Activated CD8-positive, alpha-beta memory T cell treated with anti-CD3 and anti-CD28 coated beads, Interleukin-2, amount 50 U/mL, for 1 hour (primary cell): ENCODE data around the gene SLC2A8.

ENCODE experiments used
- DNase-seq: peaks from one replicate; pipeline ENCODE4 v3.0.0-alpha.2; 2020; ENCODE audit errors: extremely low read depth

SLC2A8 gene

DNA sequence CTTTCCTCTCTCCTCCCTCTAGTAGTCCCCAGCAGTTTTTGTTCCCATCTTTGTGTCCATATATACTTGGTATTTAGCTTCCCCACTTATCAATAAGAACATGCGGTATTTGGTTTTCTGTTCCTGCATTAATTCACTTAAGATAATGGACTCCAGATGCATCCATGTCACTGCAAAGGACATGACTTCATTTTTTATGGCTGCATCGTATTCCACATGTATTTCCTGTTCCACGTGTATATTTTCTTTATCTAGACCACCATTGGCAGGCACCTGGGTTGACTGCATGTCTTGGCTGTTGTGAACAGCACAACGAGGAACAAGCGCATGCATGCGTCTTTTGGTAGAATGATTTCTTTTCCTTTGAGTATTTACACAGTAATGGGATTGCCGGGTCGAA lies 33.4 kb downstream of the SLC2A8 start:
- no peak for DNase-seq

DNA sequence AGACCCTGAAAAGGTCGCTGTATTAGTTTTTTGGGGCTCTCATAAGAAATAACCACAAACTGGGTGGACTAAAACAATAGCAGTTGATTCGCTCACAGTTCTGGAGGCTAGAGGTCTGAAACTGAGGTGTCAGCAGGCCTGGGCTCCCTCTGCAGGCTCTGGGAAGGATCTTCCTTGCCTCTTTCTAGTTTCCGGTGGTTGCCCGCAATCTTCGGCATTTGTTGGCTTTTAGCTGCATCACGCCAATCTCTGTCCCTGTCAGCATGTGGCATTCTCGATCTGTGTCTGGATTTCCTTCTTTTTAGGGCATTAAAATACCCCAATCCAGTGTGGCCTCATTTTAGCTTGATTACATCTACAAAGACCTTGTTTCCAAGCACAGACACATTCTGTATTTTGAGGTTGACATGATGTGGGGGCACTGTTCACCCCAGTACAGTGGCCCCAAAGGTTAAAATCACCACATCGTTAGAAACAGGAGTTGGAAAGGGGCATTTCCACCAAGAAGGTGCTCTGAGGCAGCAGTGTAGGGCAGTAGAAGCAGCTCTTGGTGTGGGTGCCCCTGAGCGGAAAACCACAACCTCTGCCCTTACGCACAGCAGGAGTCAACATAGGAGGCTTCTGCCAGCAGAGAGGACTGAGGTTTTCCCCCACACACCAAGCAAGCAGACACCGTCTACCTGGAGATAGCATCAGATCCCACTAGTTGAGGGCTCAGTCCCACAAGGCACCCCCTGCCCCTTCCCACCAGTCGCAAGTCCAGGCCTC lies 40.7 kb downstream of the SLC2A8 start:
- no peak for DNase-seq

DNA sequence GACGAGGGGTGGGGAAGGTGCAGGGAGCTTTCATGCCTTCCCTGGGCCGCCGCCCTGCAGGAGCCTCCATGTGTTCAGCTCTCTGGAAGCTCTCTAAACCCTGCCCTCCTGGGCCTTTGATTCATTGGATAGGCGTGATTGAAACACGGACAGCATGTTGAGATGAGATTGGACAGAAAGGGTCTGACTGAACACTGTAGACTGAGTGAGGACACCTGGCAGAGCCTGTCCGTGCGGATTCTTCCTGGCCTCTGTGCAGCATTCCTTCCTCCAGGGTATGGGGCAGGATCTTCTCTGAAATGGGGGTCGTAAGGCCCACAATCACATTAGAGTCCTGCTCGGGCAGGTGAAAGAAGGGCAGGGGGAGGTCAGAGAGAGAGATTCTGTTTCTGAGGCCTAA lies 41.4 kb downstream of the SLC2A8 start:
- no peak for DNase-seq

DNA sequence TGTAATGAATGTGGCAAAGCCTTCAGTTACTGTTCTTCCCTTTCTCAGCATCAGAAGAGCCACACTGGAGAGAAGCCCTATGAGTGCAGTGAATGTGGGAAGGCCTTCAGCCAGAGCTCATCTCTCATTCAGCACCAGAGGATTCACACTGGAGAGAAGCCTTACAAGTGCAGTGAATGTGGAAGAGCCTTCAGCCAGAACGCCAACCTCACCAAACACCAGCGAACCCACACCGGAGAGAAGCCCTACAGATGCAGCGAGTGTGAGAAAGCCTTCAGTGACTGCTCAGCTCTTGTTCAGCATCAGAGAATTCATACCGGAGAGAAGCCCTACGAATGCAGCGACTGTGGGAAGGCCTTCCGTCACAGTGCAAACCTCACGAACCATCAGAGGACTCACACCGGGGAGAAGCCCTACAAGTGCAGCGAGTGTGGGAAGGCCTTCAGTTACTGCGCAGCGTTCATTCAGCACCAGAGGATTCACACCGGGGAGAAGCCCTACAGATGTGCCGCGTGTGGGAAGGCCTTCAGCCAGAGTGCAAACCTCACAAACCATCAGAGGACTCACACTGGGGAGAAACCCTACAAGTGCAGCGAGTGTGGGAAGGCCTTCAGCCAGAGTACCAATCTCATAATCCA lies 47.4 kb downstream of the SLC2A8 start:
- no peak for DNase-seq

DNA sequence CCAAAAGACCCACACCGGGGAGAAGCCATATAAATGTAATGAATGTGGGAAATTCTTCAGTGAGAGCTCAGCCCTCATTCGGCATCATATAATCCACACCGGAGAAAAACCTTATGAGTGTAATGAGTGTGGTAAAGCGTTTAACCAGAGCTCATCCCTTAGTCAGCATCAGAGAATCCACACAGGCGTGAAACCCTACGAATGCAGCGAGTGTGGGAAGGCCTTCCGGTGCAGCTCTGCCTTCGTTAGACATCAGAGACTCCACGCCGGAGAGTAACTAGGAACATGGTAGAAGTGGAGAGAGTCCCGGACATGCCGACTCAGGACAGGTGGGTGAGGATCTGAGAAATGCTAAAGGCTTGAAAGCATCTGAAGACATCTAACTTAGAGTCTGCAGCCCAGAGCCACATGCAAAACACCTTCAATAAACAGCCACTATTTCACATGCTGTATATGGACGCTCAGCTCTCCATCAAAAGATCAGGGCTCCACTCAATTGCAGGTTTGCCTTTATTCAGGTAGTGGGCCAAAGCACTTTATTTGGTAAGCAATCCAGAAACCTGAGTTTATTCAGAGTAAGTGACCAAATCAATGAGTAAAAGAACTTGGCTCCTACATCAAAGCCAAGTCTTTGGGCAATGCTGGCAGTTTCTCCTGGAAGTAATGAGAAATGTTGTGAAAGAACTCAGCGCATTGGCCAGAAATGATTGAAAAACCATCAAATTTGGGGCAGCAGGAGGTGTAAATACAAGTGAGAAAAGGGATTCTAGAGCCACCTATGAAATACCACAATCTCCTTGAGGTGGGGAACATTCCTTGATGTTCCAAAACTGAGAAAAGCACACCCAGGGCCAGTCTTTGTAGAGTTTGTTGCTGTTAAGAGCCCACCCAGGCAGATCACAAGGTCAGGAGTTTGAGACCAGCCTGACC lies 48.2 kb downstream of the SLC2A8 start:
- no peak for DNase-seq

DNA sequence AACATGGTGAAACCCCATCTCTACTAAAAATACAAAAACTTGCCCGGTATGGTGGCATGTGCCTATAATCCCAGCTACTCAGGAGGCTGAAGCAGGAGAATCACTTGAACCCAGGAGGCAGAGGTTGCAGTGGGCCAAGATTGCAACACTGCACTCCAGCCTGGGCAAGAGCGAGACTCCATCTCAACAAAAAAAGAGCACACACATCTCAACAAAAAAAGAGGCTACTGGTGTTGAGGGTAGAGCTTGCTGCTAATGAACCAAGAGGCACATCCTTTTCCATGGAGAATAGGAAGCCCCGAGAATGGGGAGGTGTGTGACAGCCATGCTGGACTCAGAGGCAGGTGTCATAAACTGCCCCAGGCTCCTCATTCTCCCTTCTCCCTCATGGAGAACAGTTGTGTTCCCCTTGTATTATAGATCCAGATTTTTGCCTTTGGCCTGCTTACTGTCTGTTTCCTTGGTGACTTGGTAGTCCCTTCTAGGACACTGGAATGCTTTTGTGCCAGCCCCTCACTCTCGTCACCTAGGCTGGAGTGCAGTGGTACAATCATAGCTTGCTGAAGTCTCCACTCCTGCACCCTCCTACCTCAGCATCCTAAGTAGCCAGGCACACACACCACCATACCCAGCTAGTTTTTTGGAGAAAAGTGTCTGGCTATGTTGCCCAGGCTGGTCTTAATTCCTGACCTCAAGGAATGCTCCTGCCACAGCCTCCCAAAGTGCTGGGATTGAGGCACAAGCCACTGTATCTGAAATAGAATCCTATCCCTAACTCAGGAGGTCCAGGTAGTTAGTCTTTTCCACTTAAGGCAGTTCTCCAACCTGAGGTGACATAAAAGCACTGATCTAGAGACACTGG lies 49.1 kb downstream of the SLC2A8 start:
- DNase-seq: no peak

DNA sequence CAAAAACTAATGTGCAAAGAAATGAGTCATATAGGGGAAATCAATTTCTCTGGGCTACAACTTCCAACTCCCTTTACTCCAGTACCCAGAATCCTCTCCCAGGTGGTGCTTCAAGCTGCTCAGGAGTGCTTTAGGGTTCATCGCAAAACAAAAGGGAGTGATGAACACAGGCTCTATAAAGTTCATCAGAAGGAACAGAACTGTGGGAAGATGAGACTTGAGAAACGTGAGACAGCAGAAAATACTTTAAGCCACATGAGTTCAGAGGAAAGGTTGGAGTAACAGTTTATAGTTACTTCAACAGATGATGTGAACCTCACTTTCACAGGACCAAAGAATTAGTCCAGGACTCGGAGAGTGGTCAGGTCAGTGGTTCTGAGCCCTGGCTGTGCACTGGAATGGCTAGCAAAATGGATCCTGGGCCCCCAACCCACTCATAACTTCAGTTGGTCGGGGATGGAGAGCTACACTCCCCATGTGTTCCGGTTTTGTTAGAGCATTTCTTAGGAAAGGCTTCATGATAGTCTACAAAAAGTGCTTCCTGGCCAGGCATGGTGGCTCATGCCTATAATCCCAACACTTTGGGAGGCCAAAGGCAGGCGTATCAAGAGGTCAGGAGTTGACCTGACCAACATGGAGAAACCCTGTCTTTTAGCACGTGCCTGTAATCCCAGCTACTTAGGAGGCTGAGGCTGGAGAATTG lies 49.9 kb downstream of the SLC2A8 start:
- no peak for DNase-seq

DNA sequence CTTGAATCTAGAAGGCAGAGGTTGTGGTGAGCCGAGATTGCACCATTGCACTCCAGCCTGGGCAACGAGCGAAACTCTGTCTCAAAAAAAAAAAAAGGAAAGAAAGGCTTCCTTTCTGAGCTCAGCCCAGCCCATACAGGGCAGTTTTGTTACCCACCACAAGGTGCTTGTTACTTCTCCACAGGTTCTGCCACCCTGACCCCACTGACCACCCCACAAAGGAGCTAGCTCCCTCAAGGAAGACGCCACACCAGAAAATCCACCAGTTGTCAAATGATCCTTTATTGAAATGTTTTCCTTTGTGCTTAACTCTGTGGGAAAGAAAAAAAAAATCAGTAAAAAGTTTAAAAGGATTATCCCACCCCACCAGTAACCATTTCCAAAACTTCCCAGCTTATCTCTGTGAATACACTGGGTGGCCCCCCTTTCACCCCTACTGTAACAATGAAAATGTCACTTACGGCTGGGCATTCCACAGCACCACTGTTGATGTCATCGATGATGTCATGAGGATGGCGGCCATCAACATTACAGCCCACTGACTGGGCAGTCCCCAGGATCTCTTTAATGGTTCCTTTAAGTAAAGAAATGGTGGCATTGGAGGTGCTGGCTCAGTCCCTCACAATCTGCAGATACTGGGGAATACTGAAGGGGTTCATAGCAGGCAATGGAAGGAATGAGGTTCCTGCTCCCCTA lies 50.6 kb downstream of the SLC2A8 start:
- no peak for DNase-seq

DNA sequence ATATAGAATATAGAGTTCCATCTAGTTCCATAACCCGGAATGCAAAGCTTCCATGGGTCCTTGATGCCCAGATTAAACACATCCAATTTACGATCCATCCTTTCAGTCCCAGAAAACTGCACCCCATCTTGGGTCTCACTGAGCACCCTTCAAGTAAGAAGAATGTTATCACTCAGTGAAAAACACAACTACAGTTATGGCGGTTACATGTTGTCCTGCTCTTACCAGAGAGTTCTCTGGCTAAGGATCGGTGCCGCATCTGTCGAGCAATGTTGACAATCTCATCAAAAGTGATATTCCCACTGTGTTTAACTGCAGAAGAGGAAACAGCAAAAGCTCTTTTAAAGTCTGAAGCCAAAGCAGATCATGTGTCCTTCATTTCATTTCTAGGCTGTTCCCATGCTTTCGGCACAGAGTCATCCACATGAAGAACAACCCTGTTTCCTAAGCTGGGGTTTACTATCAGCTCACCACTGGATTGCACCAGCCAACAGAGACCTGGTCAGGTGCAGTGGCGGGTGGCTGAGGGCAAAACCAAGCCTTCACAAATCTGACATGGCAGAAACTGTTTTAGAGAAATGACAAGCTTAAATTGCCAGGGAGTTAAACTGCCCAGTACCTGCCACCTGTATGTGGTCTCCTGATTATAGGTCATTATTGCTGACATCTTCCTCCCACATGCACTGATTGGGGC lies 51.3 kb downstream of the SLC2A8 start:
- no peak for DNase-seq

DNA sequence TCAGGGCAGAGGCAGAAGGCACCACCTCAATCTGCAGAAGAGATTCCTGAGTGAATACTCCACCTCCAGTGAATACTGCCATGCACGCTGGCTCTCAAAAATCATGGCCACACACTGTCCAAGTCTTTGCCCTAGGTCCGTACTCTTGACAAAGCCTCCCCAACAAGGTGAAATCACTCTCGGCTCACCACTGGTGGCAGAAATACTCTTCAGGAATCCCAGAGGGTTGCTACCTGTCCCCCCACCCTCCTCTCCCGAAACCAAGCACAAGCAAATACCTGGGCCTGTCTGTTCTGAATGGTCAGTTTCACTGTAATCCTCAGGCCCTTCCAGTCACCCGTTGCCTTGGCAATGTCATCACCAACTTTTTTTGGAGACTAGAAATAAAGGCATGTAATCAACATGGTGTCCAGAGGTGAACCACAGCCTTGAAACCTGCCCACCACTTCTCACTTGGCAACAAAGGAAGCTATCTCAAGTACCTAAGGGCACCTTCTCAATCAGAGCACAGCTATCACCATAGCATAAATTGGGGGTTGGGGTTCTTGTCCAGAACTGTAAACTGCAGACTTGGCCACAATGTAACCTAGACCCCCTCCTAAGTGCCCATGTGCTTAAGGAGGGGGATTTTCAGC lies 52.5 kb downstream of the SLC2A8 start:
- no peak for DNase-seq

DNA sequence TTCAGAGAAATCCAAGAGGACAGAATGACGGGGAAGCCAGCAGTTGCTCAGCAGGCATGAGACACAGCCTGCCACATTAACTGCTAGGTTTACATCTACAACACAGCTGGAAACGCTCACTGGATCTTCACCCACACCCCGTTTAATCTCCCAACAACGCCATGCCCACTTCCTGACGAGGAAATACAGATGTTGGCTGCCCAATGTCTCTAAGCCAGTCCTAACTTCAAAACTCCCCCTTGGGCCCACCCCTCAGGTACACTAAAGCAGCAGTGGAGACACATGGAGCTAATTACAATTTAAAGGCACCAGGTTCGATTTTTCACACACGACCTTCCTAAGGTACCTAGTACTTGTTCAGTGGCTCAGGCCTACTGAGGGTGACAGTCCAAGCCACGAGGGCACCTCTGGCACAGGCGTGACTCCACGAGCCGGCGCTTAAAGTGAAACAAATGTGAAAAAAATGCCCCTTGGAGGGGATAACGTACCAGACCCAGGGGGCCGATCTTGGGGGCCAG lies 53.3 kb downstream of the SLC2A8 start:
- no peak for DNase-seq

DNA sequence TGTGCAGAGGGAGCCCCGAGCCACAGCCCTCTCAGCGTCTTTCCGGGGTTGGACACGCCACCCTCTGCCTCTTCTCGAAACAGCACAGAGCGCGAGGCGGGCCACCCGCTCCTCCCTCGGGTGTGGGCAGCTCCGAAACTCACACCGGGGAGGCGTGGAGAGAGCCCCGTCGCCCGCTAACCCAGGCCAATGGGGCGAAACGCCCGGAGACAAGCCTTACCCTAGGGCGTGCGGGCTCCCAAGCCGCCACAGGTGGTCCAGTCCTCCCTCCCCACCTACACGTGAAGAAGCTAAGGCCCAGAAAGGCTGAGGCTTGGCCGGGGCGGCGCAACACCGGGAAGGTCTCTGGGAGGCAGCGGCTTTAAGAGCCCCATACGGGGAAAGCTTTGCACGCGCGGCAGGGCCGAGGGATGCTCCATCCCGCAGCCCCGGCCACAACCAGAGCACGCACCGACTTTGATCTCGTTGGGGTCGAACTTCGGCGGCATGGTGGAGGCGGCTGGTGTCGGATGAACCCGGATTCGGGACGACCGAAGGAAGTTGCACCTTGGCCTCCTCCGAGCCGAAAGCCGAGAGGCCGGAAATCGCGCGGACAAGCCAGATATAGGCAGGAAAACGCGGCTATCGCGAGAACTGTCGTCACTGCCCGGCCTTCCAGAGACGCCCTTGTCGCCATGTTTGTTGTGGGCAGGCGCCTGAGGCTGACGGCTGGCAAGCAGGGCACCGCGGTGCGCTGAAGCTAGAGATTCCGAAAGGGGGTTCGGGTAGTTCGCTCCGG lies 54.0 kb downstream of the SLC2A8 start, which contains the start of the genes LRSAM1 and RPL12:
LRSAM1 (plus strand) TSS at position 681 of the 778 bp plus-strand sequence. CDS start 3,018 bp downstream, outside the sequence.
RPL12 (minus strand) TSS at position 577 of the 778 bp plus-strand sequence; CDS start at position 488, 89 bp downstream.
- DNase-seq: peak; percentile 98

DNA sequence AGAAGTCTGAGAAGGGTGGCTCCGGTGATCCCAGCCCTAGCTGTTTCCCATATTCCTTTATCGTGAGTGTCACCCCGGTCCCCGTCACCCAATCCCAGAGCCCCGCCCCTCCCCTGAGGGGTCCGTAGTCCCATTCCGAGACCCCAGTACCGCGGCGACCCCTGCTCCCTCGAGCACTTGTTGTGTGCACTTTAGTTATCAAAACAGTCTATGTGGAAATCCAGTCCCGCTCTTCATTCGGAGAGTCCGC lies 54.6 kb downstream of the SLC2A8 start:
- DNase-seq: no peak

DNA sequence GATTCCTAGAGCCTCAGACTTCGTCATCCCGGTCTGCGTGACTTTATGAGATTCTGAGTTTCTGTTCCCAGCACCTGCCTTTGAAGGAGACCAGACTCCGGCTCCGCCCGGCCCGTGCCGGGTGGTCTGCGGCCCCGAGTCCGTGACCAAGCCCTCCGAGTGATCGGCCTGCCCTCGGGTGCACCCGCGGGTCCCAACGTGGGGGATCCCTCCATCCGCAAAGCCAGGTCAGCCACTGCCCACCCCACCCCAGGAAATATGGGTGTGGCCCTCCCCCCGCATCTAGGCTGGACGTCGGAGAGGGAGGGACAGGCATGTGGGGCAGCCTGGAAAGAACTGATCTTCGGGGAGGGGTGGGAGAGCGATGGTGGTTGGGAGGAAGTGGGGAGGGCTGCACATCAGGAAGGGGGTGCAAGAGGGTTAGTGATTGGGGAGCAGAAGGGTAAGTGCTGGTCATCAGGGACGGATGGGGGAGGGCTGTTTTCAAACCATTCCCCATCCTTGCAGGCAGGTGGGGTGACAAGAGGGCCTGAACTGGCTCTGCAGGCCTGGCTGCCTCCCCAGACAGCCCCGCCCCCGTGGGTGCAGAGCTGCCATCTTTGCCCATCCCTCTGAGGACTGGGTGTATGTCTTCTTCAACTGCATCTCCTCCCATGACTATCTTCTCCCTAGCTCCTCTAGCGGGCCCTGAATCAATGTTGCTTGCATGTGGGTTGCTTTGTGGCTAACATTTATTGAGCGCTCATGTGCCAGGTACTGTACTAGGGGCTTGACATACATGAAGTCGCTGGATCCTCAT lies 55.1 kb downstream of the SLC2A8 start:
- no peak for DNase-seq

DNA sequence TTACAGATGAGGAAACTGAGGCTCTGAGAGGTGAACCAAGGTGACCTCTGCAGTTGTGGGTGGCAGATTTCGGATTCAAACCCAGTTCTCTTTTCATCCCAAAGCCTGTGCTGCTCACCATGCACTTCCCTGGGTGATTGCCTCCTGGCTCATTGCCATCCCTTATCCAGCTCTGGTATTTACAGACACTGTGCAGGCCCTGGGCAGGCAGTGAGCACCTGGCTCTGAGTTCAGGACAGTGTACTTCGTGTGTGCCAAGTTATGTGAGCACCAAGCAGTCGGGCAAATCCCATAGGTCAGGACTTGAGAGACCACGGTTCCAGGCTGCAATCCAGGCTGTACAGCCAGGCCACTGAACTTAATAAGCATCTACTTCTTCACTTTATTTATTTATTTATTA lies 55.7 kb downstream of the SLC2A8 start:
- no peak for DNase-seq

DNA sequence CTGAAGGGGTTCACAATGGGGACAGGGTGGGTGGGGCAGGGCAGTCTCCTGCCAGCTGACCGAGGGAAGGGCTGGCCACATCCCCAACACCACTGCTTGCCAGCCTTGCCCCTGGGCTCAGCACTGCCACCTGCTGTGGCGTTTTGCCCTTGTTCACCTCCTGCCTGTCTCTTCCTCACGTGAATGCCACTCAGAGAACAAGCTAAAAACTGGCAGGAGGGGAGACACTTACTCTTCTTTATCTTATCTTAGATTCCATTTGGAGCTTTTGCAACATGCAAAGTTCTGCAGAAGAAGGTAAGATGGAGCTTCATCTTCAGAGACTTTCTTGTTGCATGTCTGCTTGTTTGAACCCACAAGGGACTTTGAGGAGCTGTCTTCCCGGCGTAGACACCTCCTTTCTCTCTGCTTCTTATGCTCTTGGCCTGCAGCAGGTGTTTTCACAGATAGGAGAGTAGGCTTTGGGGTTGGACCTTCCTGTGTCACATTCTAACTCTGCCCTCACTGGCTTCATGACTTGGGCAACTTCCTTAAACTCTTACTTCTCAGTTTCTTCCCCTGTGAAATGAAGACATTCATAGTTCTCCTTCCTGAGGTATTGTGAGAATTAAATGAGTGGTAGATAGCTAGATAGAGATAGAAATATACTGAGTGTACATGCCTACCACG lies 58.5 kb downstream of the SLC2A8 start:
- DNase-seq: no peak
